Measurements from ENCODE around the gene PRR16. TPM values are rescaled to one million over a fixed set of nuclear protein-coding genes. Genes with fewer than 3 reads are reported as not detected.

PRR16 gene
- total and polyA plus RNA-seq, 2 experiments from 2014 or later: 1.0 to 1.7 TPM

DNA sequence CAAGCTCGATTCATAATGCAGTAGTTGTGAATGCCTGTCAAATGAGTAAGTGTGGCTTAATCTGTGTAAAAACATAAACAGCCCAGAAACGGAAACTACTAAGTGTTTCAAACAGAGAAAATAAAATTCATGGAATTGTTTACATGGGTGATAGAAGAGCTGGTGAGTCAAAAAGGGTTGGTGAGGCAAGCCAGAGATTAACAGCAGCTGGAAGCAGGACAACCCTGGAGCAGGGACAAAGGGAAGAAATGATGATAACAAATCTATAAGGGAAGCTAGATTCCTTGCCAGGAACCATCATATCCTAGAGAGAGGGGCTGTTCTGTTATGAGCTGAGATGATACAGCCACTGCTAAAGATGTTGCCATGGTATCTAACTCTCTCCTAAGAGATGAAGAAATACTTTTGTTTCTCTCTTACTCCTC is 18.0 kb upstream of the PRR16 start (continued):
- TF ChIP-seq, protein P1, sequence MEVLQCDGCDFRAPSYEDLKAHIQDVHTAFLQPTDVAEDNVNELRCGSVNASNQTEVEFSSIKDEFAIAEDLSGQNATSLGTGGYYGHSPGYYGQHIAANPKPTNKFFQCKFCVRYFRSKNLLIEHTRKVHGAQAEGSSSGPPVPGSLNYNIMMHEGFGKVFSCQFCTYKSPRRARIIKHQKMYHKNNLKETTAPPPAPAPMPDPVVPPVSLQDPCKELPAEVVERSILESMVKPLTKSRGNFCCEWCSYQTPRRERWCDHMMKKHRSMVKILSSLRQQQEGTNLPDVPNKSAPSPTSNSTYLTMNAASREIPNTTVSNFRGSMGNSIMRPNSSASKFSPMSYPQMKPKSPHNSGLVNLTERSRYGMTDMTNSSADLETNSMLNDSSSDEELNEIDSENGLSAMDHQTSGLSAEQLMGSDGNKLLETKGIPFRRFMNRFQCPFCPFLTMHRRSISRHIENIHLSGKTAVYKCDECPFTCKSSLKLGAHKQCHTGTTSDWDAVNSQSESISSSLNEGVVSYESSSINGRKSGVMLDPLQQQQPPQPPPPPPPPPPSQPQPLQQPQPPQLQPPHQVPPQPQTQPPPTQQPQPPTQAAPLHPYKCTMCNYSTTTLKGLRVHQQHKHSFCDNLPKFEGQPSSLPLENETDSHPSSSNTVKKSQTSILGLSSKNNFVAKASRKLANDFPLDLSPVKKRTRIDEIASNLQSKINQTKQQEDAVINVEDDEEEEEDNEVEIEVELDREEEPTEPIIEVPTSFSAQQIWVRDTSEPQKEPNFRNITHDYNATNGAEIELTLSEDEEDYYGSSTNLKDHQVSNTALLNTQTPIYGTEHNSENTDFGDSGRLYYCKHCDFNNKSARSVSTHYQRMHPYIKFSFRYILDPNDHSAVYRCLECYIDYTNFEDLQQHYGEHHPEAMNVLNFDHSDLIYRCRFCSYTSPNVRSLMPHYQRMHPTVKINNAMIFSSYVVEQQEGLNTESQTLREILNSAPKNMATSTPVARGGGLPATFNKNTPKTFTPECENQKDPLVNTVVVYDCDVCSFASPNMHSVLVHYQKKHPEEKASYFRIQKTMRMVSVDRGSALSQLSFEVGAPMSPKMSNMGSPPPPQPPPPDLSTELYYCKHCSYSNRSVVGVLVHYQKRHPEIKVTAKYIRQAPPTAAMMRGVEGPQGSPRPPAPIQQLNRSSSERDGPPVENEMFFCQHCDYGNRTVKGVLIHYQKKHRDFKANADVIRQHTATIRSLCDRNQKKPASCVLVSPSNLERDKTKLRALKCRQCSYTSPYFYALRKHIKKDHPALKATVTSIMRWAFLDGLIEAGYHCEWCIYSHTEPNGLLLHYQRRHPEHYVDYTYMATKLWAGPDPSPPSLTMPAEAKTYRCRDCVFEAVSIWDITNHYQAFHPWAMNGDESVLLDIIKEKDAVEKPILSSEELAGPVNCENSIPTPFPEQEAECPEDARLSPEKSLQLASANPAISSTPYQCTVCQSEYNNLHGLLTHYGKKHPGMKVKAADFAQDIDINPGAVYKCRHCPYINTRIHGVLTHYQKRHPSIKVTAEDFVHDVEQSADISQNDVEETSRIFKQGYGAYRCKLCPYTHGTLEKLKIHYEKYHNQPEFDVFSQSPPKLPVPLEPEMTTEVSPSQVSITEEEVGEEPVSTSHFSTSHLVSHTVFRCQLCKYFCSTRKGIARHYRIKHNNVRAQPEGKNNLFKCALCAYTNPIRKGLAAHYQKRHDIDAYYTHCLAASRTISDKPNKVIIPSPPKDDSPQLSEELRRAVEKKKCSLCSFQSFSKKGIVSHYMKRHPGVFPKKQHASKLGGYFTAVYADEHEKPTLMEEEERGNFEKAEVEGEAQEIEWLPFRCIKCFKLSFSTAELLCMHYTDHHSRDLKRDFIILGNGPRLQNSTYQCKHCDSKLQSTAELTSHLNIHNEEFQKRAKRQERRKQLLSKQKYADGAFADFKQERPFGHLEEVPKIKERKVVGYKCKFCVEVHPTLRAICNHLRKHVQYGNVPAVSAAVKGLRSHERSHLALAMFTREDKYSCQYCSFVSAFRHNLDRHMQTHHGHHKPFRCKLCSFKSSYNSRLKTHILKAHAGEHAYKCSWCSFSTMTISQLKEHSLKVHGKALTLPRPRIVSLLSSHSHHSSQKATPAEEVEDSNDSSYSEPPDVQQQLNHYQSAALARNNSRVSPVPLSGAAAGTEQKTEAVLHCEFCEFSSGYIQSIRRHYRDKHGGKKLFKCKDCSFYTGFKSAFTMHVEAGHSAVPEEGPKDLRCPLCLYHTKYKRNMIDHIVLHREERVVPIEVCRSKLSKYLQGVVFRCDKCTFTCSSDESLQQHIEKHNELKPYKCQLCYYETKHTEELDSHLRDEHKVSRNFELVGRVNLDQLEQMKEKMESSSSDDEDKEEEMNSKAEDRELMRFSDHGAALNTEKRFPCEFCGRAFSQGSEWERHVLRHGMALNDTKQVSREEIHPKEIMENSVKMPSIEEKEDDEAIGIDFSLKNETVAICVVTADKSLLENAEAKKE (CRISPR knock-in tag; IDR thresholded peaks at IDR 0.05): no peak
- no peak for TF ChIP-seq POLR2AphosphoS5 (IDR thresholded peaks at IDR 0.05; ENCODE audit: low read depth)

DNA sequence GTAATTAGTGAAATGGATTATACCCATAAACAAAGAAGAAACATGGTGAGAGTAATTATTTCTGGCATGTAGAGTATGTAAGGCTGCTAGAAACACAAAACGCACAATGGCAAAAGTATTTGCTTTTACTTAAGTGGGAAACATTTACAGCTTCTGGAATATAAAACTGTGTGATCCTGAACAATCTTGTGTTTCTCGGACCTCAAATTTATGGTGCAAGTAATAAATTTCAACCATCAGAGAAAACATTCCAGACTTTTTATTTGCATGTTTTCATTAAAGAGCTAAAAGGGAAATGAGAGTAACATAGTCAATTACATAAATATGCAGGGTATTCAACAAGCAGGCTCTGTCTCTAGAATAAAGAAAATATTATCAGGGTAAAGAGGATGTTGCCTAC is 17.2 kb upstream of the PRR16 start:
- no peak for ATAC-seq
- Histone ChIP-seq H3F3A (replicated peaks; ENCODE audit: low read depth) (no peaks in the 10 kb centered on the region), H3K4me2 (no peak overlapping the region), H3K79me2 (replicated peaks; ENCODE audit: insufficient read depth) (no peaks in the 10 kb centered on the region), H3K4me3 (no peak overlapping the region), H3K36me3 (ENCODE audit: insufficient read depth) (no peaks in the 10 kb centered on the region), H3K27ac (ENCODE audit: low read depth) (no peak overlapping the region), H4K20me1 (replicated peaks; ENCODE audit: insufficient read depth) (no peaks in the 10 kb centered on the region), H3K4me1 (ENCODE audit: insufficient read depth) (peaks cover 17% of the 10 kb centered on the region; the same call in 1 of the 2 replicates), H3K27me3 (ENCODE audit: insufficient read depth) (no peaks in the 10 kb centered on the region), H3K9me2 (ENCODE audit: insufficient read depth) (peaks cover 3% of the 10 kb centered on the region; the same call in 1 of the 2 replicates), H2AFZ (no peak overlapping the region)
- Mint-ChIP-seq H3K27me3 (ENCODE audit: insufficient read depth, low read depth, poor library complexity) (peaks cover 1% of the 10 kb centered on the region), H3K4me1 (peaks cover 10% of the 10 kb centered on the region; the same call in 2 of the 3 replicates), H3K36me3 (ENCODE audit: low read depth) (no peaks in the 10 kb centered on the region), H3K9me3 (no peaks in the 10 kb centered on the region), H3K27ac (no peak overlapping the region), H3K4me3 (no peak overlapping the region)
- DNase-seq (ENCODE audit: low spot score): no peak
- TF ChIP-seq EZH2 (IDR thresholded peaks at IDR 0.05; ENCODE audit: low read depth, unreplicated experiment) (no peak), POLR2AphosphoS5 (IDR thresholded peaks at IDR 0.05; ENCODE audit: low read depth) (no peak), STAT1 (IDR thresholded peaks at IDR 0.05; ENCODE audit: unreplicated experiment) (no peak), EZH2phosphoT487 (IDR thresholded peaks at IDR 0.05; ENCODE audit: unreplicated experiment) (no peak), NANOG (IDR thresholded peaks at IDR 0.05; ENCODE audit: borderline replicate concordance) (no peak), ZNF331 (CRISPR knock-in tag; IDR thresholded peaks at IDR 0.05; ENCODE audit: low read depth) (no peak), JUNB (IDR thresholded peaks at IDR 0.05; ENCODE audit: unreplicated experiment) (no peak), ZNF114 (CRISPR knock-in tag; IDR thresholded peaks at IDR 0.05) (no peak)
- TF ChIP-seq, protein P2, sequence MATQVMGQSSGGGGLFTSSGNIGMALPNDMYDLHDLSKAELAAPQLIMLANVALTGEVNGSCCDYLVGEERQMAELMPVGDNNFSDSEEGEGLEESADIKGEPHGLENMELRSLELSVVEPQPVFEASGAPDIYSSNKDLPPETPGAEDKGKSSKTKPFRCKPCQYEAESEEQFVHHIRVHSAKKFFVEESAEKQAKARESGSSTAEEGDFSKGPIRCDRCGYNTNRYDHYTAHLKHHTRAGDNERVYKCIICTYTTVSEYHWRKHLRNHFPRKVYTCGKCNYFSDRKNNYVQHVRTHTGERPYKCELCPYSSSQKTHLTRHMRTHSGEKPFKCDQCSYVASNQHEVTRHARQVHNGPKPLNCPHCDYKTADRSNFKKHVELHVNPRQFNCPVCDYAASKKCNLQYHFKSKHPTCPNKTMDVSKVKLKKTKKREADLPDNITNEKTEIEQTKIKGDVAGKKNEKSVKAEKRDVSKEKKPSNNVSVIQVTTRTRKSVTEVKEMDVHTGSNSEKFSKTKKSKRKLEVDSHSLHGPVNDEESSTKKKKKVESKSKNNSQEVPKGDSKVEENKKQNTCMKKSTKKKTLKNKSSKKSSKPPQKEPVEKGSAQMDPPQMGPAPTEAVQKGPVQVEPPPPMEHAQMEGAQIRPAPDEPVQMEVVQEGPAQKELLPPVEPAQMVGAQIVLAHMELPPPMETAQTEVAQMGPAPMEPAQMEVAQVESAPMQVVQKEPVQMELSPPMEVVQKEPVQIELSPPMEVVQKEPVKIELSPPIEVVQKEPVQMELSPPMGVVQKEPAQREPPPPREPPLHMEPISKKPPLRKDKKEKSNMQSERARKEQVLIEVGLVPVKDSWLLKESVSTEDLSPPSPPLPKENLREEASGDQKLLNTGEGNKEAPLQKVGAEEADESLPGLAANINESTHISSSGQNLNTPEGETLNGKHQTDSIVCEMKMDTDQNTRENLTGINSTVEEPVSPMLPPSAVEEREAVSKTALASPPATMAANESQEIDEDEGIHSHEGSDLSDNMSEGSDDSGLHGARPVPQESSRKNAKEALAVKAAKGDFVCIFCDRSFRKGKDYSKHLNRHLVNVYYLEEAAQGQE (IDR thresholded peaks at IDR 0.05; ENCODE audit: unreplicated experiment): no peak
- TF ChIP-seq, protein P3, sequence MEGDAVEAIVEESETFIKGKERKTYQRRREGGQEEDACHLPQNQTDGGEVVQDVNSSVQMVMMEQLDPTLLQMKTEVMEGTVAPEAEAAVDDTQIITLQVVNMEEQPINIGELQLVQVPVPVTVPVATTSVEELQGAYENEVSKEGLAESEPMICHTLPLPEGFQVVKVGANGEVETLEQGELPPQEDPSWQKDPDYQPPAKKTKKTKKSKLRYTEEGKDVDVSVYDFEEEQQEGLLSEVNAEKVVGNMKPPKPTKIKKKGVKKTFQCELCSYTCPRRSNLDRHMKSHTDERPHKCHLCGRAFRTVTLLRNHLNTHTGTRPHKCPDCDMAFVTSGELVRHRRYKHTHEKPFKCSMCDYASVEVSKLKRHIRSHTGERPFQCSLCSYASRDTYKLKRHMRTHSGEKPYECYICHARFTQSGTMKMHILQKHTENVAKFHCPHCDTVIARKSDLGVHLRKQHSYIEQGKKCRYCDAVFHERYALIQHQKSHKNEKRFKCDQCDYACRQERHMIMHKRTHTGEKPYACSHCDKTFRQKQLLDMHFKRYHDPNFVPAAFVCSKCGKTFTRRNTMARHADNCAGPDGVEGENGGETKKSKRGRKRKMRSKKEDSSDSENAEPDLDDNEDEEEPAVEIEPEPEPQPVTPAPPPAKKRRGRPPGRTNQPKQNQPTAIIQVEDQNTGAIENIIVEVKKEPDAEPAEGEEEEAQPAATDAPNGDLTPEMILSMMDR (conservative IDR thresholded peaks at IDR 0.05; ENCODE audit: low read depth in 2 of 2): no peak
- TF ChIP-seq, protein P4, sequence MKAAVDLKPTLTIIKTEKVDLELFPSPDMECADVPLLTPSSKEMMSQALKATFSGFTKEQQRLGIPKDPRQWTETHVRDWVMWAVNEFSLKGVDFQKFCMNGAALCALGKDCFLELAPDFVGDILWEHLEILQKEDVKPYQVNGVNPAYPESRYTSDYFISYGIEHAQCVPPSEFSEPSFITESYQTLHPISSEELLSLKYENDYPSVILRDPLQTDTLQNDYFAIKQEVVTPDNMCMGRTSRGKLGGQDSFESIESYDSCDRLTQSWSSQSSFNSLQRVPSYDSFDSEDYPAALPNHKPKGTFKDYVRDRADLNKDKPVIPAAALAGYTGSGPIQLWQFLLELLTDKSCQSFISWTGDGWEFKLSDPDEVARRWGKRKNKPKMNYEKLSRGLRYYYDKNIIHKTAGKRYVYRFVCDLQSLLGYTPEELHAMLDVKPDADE (IDR thresholded peaks at IDR 0.05): no peak

Data from GM23338 (cell line).